Measurements from ENCODE around the gene BEGAIN. TPM values are rescaled to one million over a fixed set of nuclear protein-coding genes. Genes with fewer than 3 reads are reported as not detected.

Gene BEGAIN
- total RNA-seq, 1 donor from 2014 or later, result 1.9 TPM

GRCh38 chr14:100566119-100566518, 21.1 kb downstream of the BEGAIN start:
- TF ChIP-seq, protein P1, sequence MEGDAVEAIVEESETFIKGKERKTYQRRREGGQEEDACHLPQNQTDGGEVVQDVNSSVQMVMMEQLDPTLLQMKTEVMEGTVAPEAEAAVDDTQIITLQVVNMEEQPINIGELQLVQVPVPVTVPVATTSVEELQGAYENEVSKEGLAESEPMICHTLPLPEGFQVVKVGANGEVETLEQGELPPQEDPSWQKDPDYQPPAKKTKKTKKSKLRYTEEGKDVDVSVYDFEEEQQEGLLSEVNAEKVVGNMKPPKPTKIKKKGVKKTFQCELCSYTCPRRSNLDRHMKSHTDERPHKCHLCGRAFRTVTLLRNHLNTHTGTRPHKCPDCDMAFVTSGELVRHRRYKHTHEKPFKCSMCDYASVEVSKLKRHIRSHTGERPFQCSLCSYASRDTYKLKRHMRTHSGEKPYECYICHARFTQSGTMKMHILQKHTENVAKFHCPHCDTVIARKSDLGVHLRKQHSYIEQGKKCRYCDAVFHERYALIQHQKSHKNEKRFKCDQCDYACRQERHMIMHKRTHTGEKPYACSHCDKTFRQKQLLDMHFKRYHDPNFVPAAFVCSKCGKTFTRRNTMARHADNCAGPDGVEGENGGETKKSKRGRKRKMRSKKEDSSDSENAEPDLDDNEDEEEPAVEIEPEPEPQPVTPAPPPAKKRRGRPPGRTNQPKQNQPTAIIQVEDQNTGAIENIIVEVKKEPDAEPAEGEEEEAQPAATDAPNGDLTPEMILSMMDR (IDR thresholded peaks at IDR 0.05; ENCODE audit: borderline replicate concordance), result no peak
- intact Hi-C loops (cut with micrococcal nuclease), result no loop called here
- H3K27me3 ChIP-seq (ENCODE audit: low read depth), result peaks cover 99% of the 10 kb centered on the region
- no peaks in the 10 kb centered on the region for H3K36me3 ChIP-seq
- H3K9me3 ChIP-seq (replicated peaks), result no peaks in the 10 kb centered on the region
- H3K27ac ChIP-seq (replicated peaks), result no peak overlapping the region
- H3K4me1 ChIP-seq, result peaks cover 29% of the 10 kb centered on the region
- H3K4me3 ChIP-seq, result no peak overlapping the region
- no peak for DNase-seq

DNA sequence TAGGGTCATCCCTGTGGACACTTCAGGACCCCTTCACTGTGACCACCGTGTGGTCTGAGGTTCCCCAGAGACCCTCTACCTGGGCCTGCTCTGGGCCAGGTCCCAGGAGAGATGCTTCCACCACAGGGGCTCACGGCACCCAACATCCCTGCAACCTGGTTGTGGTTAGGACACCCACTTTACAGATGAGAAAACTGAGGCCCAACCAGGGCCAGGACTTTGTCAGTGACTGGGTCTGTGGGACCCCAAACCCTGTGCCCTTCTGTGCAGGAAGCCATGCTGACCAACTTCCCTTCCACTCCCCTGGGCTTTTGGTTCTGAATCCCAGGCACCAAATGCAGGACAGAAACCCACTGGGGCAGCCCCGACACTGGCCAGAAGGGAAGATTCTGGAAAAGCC, 21.6 kb downstream of the BEGAIN start:
- intact Hi-C loops (cut with micrococcal nuclease), result no loop called here
- DNase-seq, result no peak
- H3K27ac ChIP-seq (replicated peaks), result no peak overlapping the region
- H3K4me3 ChIP-seq, result no peak overlapping the region
- H3K36me3 ChIP-seq, result no peaks in the 10 kb centered on the region
- peaks cover 99% of the 10 kb centered on the region for H3K27me3 ChIP-seq (ENCODE audit: low read depth)
- H3K9me3 ChIP-seq (replicated peaks), result no peaks in the 10 kb centered on the region
- TF ChIP-seq, protein P1 (IDR thresholded peaks at IDR 0.05; ENCODE audit: borderline replicate concordance), result no peak
- H3K4me1 ChIP-seq, result peaks cover 29% of the 10 kb centered on the region

DNA sequence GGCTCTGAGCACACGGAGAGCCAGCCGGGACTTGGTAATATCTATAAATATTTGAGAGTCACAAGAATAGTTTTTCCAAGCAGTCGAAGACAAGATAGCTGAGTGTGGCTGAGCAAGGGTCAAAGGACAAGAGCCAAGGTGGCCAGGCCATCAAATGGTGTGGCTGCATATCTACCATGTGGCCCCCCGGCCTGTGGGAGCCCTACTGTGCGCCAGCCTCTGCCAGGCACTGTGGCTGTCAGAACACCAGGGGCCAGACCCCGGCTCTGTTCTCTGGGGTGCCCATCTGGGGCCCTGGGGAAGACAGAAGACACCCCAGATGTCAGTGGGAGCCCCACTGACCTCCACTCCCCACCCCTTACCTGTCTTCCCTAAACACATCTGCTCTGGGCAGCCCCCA, 22.7 kb downstream of the BEGAIN start:
- Histone ChIP-seq H3K36me3 (no peaks in the 10 kb centered on the region), H3K27me3 (ENCODE audit: low read depth) (peaks cover 99% of the 10 kb centered on the region), H3K9me3 (replicated peaks) (no peaks in the 10 kb centered on the region), H3K4me1 (peaks cover 29% of the 10 kb centered on the region), H3K4me3 (no peak overlapping the region), H3K27ac (replicated peaks) (no peak overlapping the region)
- TF ChIP-seq, protein P1 (IDR thresholded peaks at IDR 0.05; ENCODE audit: borderline replicate concordance), result no peak
- intact Hi-C loops (cut with micrococcal nuclease), result no loop called here
- DNase-seq, result no peak

GRCh38 chr14:100562751-100563150, 24.5 kb downstream of the BEGAIN start:
- no peak overlapping the region for H3K4me3 ChIP-seq
- intact Hi-C loops (cut with micrococcal nuclease), result no loop called here
- peaks cover 11% of the 10 kb centered on the region for H3K4me1 ChIP-seq
- H3K27ac ChIP-seq (replicated peaks), result no peak overlapping the region
- no peak for DNase-seq
- no peaks in the 10 kb centered on the region for H3K36me3 ChIP-seq
- no peaks in the 10 kb centered on the region for H3K9me3 ChIP-seq (replicated peaks)
- peaks cover 99% of the 10 kb centered on the region for H3K27me3 ChIP-seq (ENCODE audit: low read depth)
- TF ChIP-seq, protein P1 (IDR thresholded peaks at IDR 0.05; ENCODE audit: borderline replicate concordance), result no peak

GRCh38 chr14:100561005-100561404, 26.2 kb downstream of the BEGAIN start:
- intact Hi-C loops (cut with micrococcal nuclease), result no loop called here
- no peak for DNase-seq
- H3K9me3 ChIP-seq (replicated peaks), result no peaks in the 10 kb centered on the region
- H3K4me1 ChIP-seq, result no peaks in the 10 kb centered on the region
- peaks cover 96% of the 10 kb centered on the region for H3K27me3 ChIP-seq (ENCODE audit: low read depth)
- no peak overlapping the region for H3K4me3 ChIP-seq
- no peaks in the 10 kb centered on the region for H3K36me3 ChIP-seq
- no peak overlapping the region for H3K27ac ChIP-seq (replicated peaks)
- TF ChIP-seq, protein P1 (IDR thresholded peaks at IDR 0.05; ENCODE audit: borderline replicate concordance), result no peak

DNA sequence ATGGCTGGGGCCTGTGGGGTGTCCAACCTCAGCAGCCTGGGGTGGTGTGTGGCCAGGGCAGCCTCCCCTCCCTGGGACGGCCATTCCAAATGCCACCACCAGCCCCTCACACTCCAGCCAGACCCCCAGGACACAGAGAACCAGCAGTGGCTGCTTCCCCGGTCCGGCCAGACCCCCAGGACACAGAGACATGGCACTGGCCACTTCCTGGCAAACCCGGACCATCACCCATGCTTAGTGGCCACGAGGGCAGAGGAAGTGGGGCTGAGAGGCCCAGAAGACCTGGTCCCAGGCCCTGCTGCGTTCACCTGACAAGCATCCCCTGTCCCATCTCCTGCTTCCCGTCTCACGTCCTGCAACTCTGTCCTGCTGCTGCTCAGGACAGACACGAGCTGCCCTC, 26.7 kb downstream of the BEGAIN start:
- no peak for DNase-seq
- TF ChIP-seq, protein P1 (IDR thresholded peaks at IDR 0.05; ENCODE audit: borderline replicate concordance), result no peak
- no peaks in the 10 kb centered on the region for H3K4me1 ChIP-seq
- H3K36me3 ChIP-seq, result no peaks in the 10 kb centered on the region
- H3K27ac ChIP-seq (replicated peaks), result no peak overlapping the region
- H3K27me3 ChIP-seq (ENCODE audit: low read depth), result peaks cover 95% of the 10 kb centered on the region
- no peak overlapping the region for H3K4me3 ChIP-seq
- intact Hi-C loops (cut with micrococcal nuclease), result no loop called here
- no peaks in the 10 kb centered on the region for H3K9me3 ChIP-seq (replicated peaks)

Measured in left ventricle myocardium inferior (tissue), 1 donor.